PFSK-1 (cell line): ENCODE measurements around the gene WDR74.

ENCODE experiments used
- FOXP2 ChIP-seq: optimal IDR thresholded peaks from 2 replicates; pipeline ENCODE3; 2011; ENCODE audit warnings: borderline replicate concordance, control low read depth, inconsistent platforms; ENCODE audit not compliant: insufficient read depth; ENCODE audit errors: extremely low read length, extremely low read depth
- POLR2AphosphoS5 ChIP-seq: IDR thresholded peaks from 2 replicates; pipeline ENCODE4 v1.6.1; 2012; ENCODE audit warnings: low read depth, mild to moderate bottlenecking, control low read depth, low read length, moderate library complexity
- SIN3A ChIP-seq: IDR thresholded peaks from 2 replicates; pipeline ENCODE4 v1.6.1; 2012; ENCODE audit warnings: mild to moderate bottlenecking, low read length, moderate library complexity, borderline replicate concordance; ENCODE audit not compliant: insufficient read depth
- TAF1 ChIP-seq: IDR thresholded peaks from 2 replicates; pipeline ENCODE4 v1.6.1; 2012; ENCODE audit warnings: low read length, control low read depth, borderline replicate concordance; ENCODE audit not compliant: insufficient read depth

- TF ChIP-seq POLR2AphosphoS5, result no peak
- no peak for TF ChIP-seq FOXP2
- no peak for TF ChIP-seq TAF1
- TF ChIP-seq SIN3A, result no peak
Measured at GRCh38 chr11:62879235-62879978, 40.0 kb upstream of the WDR74 start.
